NCI-H748 (cell line): Measurements from ENCODE around the gene CARD10.

Experiments
- DNase-seq: peaks from one replicate; lab custom pipeline; 2025; ENCODE audit not compliant: unreplicated experiment; lab: John Stamatoyannopoulos, UW

The CARD10 gene

DNA sequence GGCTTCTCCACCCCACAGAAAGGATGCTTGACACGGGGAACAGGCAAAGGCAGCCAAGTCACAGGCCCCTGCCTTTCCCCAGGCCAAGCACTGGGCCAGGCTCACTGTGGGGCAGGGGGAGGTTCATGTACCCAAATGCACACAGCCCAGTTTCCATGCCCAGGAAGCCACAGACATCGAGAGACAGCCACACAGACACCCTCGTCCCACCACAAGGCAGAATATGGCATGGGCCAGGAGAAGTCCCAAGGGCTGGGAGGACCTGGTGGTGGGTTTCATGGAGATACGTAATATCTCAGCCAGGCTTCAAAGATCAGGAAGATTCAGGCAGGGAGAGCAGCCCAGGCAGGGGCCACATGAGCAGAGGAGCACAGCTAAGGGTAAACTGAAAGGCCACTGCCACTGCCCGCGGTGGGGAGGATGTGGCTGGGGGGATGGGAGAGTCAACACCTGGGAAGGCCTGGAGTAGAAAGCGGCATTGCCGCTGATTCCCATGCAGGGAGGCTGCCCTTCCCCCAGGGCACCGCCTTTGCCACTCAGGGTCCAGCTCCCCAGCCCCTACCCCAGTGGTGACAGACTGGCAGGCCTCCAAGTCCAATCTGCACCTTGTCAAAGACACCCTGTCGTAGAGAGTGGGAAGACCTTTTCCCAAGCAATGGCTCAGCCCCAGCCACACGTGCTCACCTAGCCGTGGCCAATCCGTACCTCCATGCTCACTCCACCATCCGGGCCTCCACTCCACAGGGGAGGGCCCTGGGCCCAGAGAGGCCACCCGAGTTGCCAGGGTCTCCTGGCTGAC is 30.7 kb downstream of the CARD10 start:
- DNase-seq = no peak

DNA sequence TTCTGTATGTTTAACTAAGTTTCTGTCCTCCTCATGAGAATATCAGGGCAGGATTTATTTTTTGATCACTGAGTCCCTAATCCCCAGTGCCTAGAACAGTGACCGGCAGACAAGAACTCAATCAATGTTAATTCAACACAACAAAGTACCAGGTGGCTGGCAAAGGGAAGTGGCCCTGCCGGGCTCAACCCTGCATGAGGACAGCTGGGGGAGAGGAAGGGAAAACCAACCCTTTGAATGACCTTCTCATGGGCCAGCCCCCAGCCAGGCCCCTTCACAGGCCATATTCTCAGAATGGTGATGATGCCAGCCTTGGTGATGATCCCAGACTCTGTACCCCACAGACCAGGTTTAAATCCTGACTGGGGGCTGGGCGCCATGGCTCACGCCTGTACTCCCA is 31.6 kb downstream of the CARD10 start:
- no peak for DNase-seq

DNA sequence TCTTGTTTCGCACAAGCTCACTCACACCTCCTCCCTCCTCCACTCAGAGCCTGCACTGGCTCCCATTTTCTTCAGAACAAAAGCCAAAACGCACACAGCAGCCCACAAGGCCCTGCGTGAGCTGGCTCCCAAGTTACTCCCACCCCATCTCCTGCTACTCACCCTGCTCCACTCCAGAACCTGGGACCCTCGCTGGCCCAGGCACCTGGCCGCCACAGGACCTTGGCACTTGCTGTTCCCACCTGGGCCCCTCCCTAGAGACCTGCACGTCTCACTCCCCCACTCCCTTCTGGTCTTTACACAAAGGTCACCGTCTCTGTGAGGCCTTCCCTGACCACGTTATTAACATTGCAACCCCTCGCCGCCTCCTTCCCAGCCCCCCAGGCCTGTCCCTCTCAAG is 32.1 kb downstream of the CARD10 start:
- no peak for DNase-seq

DNA sequence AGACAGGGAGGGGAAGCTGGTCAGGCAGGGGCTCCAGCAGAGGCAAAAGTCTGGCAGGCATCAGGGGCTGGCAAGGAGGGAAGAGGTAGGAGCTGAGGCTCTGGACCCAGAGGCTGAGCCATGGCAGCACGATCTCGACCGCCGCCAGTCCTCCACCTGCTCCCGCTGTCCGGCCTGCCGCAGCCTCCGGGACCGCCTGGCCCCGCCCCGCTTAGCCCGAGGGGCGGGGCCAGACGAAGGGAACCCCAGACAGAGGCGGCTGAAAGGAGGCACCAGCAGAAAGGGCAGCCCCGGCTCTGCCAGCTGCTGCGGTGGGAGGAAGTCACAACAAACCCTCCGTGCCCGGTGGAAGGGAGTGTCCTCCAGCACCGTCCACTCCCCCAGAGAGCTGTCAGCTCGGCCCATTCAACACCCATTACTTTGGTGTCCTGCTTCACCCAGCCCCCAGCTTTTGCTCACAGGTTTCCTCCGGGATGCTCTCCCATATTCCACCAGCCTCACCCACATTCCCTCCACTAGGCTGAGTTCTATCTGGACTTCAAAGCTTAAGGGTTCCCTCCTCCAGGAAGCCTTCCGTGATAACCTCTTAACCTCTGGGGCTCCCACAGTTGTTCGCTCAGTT is 32.9 kb downstream of the CARD10 start, which contains the start of gene MFNG:
Gene MFNG, minus strand, starts transcription at position 161 of the 622 bp plus-strand sequence. CDS start 207 bp downstream, outside the sequence.
- DNase-seq = peak; percentile 70

DNA sequence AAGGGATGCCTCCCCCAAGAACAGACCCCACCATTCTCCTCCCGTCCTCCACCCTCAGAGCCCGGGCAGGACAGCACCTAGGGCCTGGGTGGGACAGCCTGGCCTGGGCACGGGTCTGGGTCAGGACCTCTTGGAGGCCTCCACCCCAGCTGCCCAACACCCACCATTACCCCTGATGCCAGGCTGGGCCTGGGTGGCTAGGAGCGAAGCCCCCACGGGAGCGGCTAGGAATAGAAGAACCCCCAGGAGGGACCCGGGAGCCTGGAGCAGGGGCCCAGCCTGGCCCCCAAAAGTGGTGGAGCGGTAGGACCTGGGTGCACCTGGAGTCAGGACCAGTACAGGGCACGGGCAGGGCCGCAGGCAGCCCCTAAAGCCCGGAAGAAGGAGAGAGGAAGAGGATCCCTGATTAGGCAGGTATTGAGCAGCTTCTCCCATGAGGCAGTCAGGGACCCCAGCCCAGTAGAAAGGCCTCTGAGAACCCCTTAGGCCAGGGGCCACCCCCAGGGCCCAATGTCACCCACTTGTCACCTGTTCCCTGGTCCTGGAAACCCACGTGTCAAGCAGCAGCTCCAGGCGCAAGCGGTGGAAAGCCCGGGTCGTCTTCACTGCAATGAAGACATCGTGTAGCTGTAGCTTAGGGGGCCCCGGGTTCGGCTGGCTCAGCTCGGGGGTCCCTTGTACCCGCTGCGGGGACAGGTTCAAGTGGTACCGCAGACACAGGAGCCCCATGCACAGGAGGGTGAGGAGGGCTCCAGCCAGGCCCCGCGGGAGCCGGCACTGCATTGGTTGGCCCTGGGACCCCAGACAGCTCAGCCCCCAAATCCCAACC is 33.6 kb downstream of the CARD10 start:
- DNase-seq = no peak

DNA sequence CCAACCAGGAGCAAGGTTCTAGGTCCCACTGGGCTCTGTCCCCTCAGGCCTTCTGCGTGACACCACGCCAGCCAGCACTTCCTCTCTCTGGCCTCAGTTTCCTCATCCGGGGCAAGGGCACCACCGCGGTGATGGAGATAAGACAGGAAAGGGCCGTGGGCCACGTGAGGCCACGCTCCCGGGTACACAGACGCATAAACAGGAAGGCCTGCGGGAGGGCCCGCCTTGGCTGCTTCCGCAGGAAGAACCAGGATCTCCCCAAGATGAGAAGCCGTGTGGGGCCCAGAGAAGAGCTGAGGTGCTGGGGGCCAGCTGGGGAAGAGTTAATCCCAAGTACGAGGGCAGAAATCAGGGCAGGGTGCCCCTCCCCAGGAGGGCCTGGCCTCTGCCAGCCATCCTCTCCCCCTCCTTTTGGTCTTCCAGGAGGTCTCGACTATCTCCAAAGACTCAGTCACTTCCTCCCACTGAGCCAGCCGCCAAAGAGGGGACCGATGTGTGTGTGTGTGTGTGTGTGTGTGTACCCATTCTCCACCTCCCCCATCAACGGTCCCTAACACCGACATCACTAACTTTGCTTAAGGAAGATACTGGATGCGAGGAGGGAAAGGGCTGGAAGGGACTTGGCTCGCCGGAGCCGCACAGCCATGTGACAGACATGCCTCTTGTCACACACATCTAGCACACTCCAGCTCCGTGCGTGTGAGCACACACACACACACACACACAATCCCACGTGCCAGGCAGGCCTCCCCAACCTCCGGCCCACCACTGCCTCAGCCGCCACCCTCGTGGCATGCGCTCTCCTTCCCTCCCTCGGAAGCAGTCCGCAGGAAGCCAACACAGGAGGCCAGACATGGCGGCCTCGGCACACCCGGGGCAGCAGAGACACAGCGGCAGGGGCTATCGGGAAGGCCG is 34.5 kb downstream of the CARD10 start:
- no peak for DNase-seq

DNA sequence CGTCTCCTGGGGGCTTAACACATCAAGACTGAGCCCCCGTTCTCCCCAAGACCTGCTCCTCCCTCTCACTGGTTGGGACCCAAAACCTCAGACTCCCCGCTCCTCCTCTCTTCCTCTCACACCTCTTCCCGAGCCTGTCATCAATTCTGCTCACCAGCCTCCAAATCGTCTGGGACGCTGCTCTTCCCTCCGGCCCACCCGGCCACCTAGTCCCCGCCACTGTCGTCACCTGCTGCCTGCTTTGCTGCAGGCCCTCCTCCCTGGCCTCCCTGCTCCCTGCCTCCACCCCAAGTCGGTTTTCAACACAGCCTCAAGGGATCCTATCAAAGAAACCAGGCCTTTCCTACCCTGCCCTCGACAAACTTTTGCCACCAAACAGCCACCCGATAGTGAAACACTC is 36.2 kb downstream of the CARD10 start:
- no peak for DNase-seq

DNA sequence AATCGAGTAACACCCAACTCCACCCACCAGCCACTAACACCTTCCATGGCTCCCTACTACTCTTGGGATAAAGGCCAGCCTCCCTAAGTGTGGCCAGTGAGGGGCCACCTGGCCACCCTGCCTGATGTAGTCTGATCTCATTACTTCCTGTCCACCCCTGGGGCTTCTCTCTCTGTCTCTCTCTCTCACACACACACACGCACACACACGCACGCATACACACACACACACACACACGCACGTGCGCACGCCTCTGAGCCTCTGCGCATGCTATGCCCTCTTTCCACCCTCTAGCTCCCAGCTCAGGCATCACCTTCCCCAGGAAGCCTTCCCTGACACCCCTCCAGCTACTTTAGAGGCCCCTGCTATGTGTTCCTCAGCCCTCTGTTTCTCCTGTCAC is 37.0 kb downstream of the CARD10 start:
- no peak for DNase-seq

DNA sequence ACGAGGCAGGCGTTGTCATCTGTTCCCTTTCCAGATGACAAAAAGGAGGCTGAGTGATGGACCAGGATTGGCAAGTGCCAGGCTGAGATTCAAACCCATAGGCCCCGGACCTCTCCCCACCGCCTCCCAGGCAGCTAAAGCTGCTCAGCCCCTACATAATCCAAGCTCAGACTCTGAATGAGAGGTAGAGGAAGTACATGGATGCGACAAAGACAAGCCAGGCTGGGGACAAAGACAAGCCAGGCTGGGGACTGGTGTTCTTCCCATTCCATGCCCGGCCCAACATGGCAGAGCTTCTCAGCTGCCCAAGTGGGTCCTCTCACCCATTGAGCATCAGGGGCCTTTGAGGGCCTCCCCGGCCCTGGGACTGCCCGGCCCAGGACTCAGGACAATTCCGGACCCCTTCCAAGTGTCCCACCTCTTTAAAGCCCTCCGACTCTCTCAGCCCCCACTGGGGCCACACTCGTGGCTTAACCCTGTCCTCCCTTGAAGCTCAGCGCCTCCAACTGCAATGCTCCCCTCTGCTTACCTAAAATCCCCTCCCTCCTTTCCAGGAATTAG is 37.8 kb downstream of the CARD10 start:
- no peak for DNase-seq

DNA sequence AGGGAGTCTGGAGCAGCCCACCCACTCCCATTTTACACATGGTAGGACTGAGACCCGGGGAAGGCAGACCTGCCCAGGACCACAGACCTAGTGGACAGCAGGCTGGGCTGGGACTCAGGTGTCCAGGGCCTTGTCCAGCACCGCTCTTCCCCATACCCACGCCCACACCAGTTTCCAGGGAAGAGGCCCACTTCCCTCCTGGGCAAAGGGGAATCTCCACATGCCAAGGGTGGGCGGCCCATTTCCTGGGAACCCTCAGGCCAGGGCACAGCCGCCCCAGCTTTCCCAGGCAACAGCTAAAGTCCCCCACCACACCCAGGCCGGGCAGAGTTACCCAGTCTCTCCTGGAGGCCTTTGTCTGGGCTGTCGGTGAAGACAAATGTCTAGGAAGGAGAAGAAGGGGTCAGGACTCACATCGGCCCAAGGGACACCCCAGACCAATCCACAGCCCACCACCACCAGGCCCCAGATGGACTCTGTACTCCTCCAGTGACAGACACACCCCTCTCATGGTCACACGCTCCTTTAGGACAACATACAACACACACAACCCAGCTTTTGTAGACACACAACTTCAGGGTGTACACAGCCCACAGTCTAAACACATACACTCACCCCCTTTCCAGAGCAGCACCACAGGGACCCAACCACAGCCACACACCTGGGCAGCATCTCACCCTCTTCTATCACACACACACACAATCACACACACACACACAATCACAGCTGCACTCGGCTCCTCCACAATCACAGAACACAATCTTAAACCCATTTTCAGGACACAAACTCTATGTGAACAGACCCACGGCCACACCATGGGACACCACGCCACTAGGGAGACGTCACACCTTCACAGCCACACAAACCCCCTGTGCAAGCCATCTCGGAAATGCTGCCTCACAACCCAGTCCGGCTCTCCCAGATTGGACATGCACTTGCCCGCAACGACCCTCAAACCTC is 38.5 kb downstream of the CARD10 start:
- DNase-seq = no peak

DNA sequence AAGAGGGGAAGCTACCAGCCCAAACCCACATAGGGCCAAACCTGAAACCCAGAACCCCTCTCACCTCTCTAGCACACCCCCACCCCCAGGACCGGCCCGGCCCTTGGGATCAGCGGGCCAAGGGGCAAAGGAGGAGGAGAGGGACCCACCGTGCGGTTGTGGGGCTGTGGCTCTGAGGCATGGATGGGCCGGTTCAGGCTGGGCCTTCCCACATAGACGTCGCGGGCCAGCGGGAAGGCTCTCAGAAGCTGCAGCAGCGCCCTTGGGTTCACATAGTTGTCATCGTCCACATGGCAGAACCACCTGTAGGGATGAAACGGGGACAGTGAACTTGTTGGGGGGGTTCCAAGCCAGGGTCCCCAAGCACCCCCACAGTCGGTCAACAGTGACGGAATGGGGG is 40.0 kb downstream of the CARD10 start:
- DNase-seq = no peak

DNA sequence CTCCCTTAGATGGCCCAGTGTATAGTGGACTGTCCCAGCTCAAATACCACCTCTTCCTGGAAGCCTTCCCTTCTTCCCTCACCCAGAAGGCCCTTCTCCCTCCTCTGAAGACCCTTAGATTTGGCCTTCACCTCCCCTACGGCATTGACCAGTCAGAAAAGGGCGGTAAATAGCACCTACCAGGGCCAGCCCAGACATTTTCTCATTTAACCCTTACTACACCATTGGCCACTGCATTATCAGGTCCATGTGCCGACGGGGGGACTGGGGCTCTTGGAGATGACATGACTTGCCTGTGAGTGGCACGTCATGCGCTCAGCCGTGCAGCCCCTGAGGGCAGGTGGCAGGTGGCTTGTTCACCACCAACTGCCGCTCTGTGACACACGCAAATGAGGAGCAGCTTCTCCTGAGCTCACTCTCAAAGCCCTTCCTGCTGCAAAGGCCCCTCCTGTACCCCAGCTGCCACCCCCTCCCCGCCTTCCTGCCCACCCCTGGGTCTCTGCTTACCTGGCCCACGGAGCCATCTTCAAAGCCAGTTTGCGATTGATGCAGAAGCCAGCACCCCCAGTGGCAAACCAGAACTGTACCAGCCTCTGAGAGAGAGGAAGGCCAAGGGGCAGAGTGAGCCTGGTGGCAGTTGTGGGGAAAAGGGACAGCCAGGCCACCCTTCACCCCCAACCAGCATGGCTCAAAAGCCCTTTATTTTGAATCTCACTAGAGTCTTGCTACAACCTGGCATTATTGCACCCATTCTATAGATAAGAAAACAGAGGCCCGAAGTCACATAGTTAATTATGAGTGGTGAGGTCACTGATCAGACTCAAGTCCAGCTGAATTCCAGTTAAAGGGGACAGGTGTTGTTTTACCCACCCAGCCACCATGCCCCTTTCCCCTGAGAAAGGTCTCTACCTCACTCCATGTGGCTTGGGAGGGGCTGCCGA is 42.6 kb downstream of the CARD10 start:
- no peak for DNase-seq

DNA sequence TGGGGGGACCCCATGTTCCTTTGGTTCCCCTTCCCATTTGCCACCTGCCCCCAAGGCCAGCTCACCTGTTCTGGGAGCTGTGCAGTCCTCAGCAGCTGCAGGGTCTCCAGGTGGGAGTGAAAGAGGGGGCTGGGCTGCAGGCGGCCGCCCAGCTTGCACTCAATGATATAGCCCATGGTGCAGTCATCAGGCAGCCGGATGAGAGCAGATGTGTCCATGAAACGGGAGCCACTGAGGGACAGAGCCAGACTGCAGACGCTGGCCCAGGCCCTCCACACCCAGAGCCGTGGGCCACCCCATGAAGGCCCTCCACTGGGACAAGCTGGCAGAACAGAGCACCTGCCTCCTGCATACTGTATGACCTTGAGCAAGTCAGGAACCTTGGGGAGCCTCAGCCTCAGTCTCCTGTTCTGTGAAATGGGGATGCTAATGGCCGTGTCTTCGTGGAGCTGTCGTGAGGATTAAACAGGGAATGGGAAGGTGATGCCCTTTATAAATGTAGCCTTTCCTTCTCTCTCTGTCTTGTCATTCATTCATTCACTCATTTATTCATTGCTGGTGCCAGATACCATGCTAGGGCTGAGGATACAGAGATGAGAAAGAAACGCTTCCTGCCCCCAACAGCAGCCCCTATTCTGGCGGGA is 44.6 kb downstream of the CARD10 start:
- no peak for DNase-seq

DNA sequence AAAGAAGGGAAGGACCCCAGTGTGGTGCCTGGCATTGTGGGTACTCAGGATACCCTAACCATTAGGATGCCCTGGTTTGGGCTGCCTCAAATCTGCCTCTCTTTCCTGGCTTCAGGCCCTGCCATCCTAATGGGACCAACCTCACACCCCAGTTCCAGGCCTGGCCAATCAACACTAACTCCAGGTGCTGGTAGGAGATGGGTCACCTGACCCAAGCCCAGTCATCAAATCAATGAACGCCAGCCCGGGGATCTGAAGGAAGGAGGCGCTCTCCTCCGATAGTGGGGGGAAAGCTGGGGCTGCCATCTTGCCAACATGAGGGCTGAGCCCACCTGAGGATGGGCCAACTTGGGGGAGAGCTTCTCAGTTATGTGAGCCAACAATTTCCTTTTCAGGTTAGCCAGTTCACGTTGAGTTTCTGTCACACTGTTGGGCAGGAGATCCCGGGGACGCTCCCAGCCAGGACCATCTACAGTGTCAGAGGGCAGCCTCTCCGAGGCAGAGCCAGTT is 45.7 kb downstream of the CARD10 start:
- DNase-seq = no peak

DNA sequence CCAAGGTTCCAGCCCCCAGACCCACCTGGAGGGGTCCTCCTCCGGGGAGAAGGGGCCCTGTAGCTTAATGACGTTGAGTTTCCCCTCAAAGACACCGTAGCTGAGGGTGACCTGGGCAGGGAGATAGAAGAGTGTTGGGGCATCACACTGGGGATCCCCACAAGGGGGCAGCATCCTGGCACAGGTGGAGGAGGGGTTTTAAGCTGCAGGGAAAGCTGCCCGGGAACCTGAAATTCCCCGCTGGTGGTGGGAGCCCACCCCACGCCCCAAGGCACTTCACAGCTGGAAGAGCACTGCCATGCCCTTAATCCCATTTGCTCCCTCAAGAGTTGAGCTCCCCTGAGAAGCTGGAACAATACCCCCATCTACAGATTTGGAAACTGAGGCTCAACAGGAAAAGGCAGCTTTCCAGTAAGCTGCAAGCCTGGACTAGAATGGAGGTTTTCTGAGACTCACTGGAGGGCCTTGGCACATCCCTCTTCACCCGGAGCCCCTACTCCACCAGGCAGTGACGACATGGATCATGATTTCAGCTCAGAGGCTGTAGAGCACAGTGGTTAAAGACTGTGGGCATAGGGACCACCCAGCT is 46.7 kb downstream of the CARD10 start:
- DNase-seq = peak; percentile 13

DNA sequence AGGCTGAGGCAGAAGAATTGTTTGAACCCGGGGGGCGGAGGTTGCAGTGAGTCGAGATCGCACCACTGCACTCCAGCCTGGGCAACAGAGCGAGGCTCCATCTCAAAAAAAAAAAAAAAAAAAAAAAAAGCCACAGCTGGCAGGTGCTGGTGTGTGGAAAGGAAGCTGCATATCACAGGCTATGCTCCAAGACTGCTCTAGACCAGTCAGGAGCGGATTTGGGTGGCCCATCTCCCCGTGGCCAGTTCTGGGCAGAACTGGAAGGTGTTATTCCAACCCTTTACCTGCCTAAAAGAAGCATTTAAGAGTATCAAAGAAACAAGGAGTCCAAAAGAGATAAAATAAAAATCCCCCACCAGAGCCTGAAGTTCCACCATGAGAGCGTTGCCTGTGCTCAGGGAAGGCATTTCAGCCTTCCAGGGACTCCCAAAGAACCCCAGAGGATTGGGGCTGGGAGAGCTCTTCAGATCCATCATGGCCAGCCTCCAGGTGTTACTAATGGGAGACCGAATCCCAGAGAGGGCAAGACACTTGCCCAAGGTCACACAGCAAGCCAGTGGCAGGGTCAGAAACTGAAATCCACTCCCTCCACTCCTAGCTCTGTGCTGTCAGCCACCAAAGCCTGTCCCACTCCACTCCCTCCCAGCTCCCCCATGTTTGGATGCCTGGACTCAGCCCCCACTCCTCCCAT is 47.3 kb downstream of the CARD10 start:
- no peak for DNase-seq

DNA sequence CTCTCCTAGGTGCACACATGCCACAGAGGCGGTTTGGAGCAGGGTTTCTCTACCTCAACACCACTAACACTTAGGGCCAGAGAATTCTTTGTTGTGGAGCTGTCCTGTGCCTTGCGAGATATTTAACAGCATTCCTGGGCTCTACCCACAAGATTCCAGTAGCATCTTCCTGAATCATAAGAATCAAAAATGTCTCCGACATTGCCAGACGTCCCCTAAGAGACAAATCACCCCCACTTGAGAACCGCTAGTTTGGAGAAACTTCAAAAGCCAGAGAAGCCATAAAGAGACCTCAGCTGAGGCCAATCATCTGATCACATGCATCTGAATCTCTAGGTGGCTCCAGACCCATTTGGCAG is 49.1 kb downstream of the CARD10 start:
- no peak for DNase-seq
